CD4-positive, CD25-positive, alpha-beta regulatory T cell (primary cell): ENCODE results near the gene TEK. TPM values are rescaled to one million over a fixed set of nuclear protein-coding genes. Genes with fewer than 3 reads are reported as not detected.

ENCODE experiments used
- ATAC-seq, 2 donors: fragments of 150-1000 bp; cut with Tn5 transposase; one replicate each; pipeline ENCODE4 v1.10.0; 2021; ENCODE audit warnings: low read depth in 2 of 2, moderate number of reproducible peaks in 2 of 2, moderate library complexity in 1 of 2
- DNase-seq, 3 donors: peaks; one replicate each; pipeline versions ENCODE4 v3.0.0 to v3.0.0-alpha.2; 2012 to 2022; ENCODE audit warnings: mixed read lengths in 1 of 3
- H3K27ac ChIP-seq: one replicate; pipeline ENCODE4 v1.7.0; 2013; ENCODE audit warnings: mild to moderate bottlenecking, low read length; ENCODE audit not compliant: insufficient read depth, poor library complexity, severe bottlenecking
- H3K27me3 ChIP-seq: one replicate; pipeline ENCODE4 v1.7.0; 2013; ENCODE audit warnings: low read length; ENCODE audit not compliant: control insufficient read depth, insufficient read depth
- H3K36me3 ChIP-seq: one replicate; pipeline ENCODE4 v1.7.0; 2013; ENCODE audit warnings: mild to moderate bottlenecking, low read length, moderate library complexity; ENCODE audit not compliant: control insufficient read depth, insufficient read depth
- H3K4me1 ChIP-seq: 2 replicates; pipeline ENCODE4 v1.7.0; 2013; ENCODE audit warnings: mild to moderate bottlenecking, low read length; ENCODE audit not compliant: insufficient read depth, control insufficient read depth, poor library complexity, severe bottlenecking
- H3K4me3 ChIP-seq: one replicate; pipeline ENCODE4 v1.7.0; 2013; ENCODE audit warnings: low read depth, mild to moderate bottlenecking, low read length, moderate library complexity
- H3K9me3 ChIP-seq, 2 experiments: 1 replicate in 1 of 2; 2 replicates in 1 of 2; pipeline ENCODE4 v1.7.0; 2013; ENCODE audit warnings: low read length in 2 of 2, mild to moderate bottlenecking in 1 of 2, moderate library complexity in 1 of 2; ENCODE audit not compliant: control insufficient read depth in 2 of 2
- H3K27ac Mint-ChIP-seq, 3 donors: one replicate each; pipeline ENCODE4 v1.8.0; 2020 to 2022; ENCODE audit warnings: mild to moderate bottlenecking in 3 of 3, mixed read lengths in 3 of 3, moderate library complexity in 2 of 3
- H3K27me3 Mint-ChIP-seq: one replicate; pipeline ENCODE4 v1.8.0; 2022; ENCODE audit warnings: mild to moderate bottlenecking, mixed read lengths
- H3K36me3 Mint-ChIP-seq: one replicate; pipeline ENCODE4 v1.8.0; 2020; ENCODE audit warnings: mixed read lengths
- H3K4me1 Mint-ChIP-seq, 4 donors: one replicate each; pipeline ENCODE4 v1.8.0; 2020 to 2022; ENCODE audit warnings: mixed read lengths in 4 of 4, mild to moderate bottlenecking in 1 of 4
- H3K4me3 Mint-ChIP-seq, 4 donors: one replicate each; pipeline ENCODE4 v1.8.0; 2020 to 2022; ENCODE audit warnings: mild to moderate bottlenecking in 4 of 4, mixed read lengths in 4 of 4, moderate library complexity in 3 of 4
- H3K9me3 Mint-ChIP-seq, 7 donors: one replicate each; pipeline ENCODE4 v1.8.0; 2020 to 2022; ENCODE audit warnings: mixed read lengths in 7 of 7, mild to moderate bottlenecking in 3 of 7, moderate library complexity in 2 of 7
- polyA plus RNA-seq, 4 donors: library from polyadenylated mRNA; unstranded; fragments of 300-500 nt; fragmentation: Illumina TruSeq; gene quantifications; one replicate each; pipeline ENCODE4 v1.2.3, GENCODE V29; 2021
- total RNA-seq: library from RNA; stranded (reverse); gene quantifications from one replicate; pipeline ENCODE4 v1.2.3, GENCODE V29; 2022

TEK gene
- total RNA-seq = not detected
- not detected for polyA plus RNA-seq

- Mint-ChIP-seq H3K4me1 (no peaks in the 10 kb centered on the region), H3K27ac (peak within 1 kb of the TSS in 1 of 3 donors; percentile 38), H3K27me3 (no peaks in the 10 kb centered on the region), H3K4me3 (no peak within 1 kb of the TSS), H3K36me3 (no peaks in the 10 kb centered on the region), H3K9me3 (peaks cover 0 to 4% (median 1%) of the 10 kb centered on the region in 7 donors)
- H3K36me3 ChIP-seq = no peaks in the 10 kb centered on the region
- no peaks in the 10 kb centered on the region for H3K4me1 ChIP-seq
- H3K27ac ChIP-seq = no peak within 1 kb of the TSS
- no peak within 1 kb of the TSS for H3K4me3 ChIP-seq
- ATAC-seq (no peak), DNase-seq (no peak)
- H3K27me3 ChIP-seq = no peaks in the 10 kb centered on the region
- H3K9me3 ChIP-seq = no peaks in the 10 kb centered on the region
These were observed at the start of gene TEK for GRCh38 chr9:27108981-27109541. TEK (plus strand) TSS chr9:27109225; CDS start chr9:27109591, 366 bp downstream.

- H3K36me3 Mint-ChIP-seq = peaks cover 17% of the 10 kb centered on the region
- no peak overlapping the region for H3K27ac ChIP-seq
These were observed 49.6 kb upstream of the TEK start for GRCh38 chr9:27059412-27059811.

GRCh38 chr9:27059907-27060306 is 49.1 kb upstream of the TEK start:
- Histone ChIP-seq H3K4me3 (no peak overlapping the region), H3K27ac (no peak overlapping the region), H3K36me3 (peaks cover 9% of the 10 kb centered on the region), H3K4me1 (no peaks in the 10 kb centered on the region), H3K27me3 (no peaks in the 10 kb centered on the region), H3K9me3 (no peaks in the 10 kb centered on the region)
- no peaks in the 10 kb centered on the region for H3K4me1 Mint-ChIP-seq
- ATAC-seq = no peak
- H3K9me3 Mint-ChIP-seq = no peaks in the 10 kb centered on the region
- peaks cover 17% of the 10 kb centered on the region for H3K36me3 Mint-ChIP-seq
- DNase-seq = no peak
- H3K27me3 Mint-ChIP-seq = no peaks in the 10 kb centered on the region
- no peak overlapping the region for H3K4me3 Mint-ChIP-seq
- H3K27ac Mint-ChIP-seq = no peak overlapping the region

More at GRCh38 chr9:27059412-27059811, 49.6 kb upstream of the TEK start:
- Mint-ChIP-seq H3K4me1 (no peaks in the 10 kb centered on the region), H3K27me3 (no peaks in the 10 kb centered on the region), H3K9me3 (no peaks in the 10 kb centered on the region), H3K27ac (no peak overlapping the region), H3K4me3 (no peak overlapping the region)
- Histone ChIP-seq H3K27me3 (no peaks in the 10 kb centered on the region), H3K4me1 (no peaks in the 10 kb centered on the region), H3K36me3 (peaks cover 9% of the 10 kb centered on the region), H3K9me3 (no peaks in the 10 kb centered on the region), H3K4me3 (no peak overlapping the region)
- ATAC-seq (no peak), DNase-seq (no peak)

- Histone ChIP-seq H3K27ac (no peak overlapping the region), H3K9me3 (no peaks in the 10 kb centered on the region), H3K4me1 (no peaks in the 10 kb centered on the region), H3K4me3 (no peak overlapping the region), H3K36me3 (no peaks in the 10 kb centered on the region), H3K27me3 (no peaks in the 10 kb centered on the region)
- Mint-ChIP-seq H3K27ac (no peak overlapping the region), H3K36me3 (no peaks in the 10 kb centered on the region), H3K4me3 (no peak overlapping the region), H3K4me1 (no peaks in the 10 kb centered on the region), H3K27me3 (no peaks in the 10 kb centered on the region), H3K9me3 (no peaks in the 10 kb centered on the region)
- DNase-seq (no peak), ATAC-seq (no peak)
These were observed 43.7 kb upstream of the TEK start for GRCh38 chr9:27065288-27065687.

- no peak overlapping the region for H3K4me3 Mint-ChIP-seq
- Histone ChIP-seq H3K4me3 (no peak overlapping the region), H3K36me3 (no peaks in the 10 kb centered on the region), H3K27me3 (no peaks in the 10 kb centered on the region), H3K4me1 (no peaks in the 10 kb centered on the region), H3K9me3 (no peaks in the 10 kb centered on the region), H3K27ac (no peak overlapping the region)
- peaks cover 14% of the 10 kb centered on the region for H3K36me3 Mint-ChIP-seq
- peaks cover 0 to 2% (median 0%) of the 10 kb centered on the region in 7 donors for H3K9me3 Mint-ChIP-seq
- H3K27me3 Mint-ChIP-seq = no peaks in the 10 kb centered on the region
- H3K4me1 Mint-ChIP-seq = no peaks in the 10 kb centered on the region
- DNase-seq (no peak), ATAC-seq (no peak)
- H3K27ac Mint-ChIP-seq = no peak overlapping the region
These were observed 34.9 kb upstream of the TEK start for GRCh38 chr9:27073841-27074728.

- Mint-ChIP-seq H3K27ac (no peak overlapping the region), H3K27me3 (no peaks in the 10 kb centered on the region), H3K4me1 (no peaks in the 10 kb centered on the region), H3K9me3 (no peaks in the 10 kb centered on the region), H3K4me3 (no peak overlapping the region), H3K36me3 (peaks cover 14% of the 10 kb centered on the region)
- no peaks in the 10 kb centered on the region for H3K4me1 ChIP-seq
- no peak overlapping the region for H3K27ac ChIP-seq
- ATAC-seq (no peak), DNase-seq (no peak)
- no peaks in the 10 kb centered on the region for H3K9me3 ChIP-seq
- no peaks in the 10 kb centered on the region for H3K36me3 ChIP-seq
- no peak overlapping the region for H3K4me3 ChIP-seq
- no peaks in the 10 kb centered on the region for H3K27me3 ChIP-seq
These were observed 30.3 kb upstream of the TEK start for GRCh38 chr9:27078685-27079084.

- Mint-ChIP-seq H3K9me3 (no peaks in the 10 kb centered on the region), H3K27me3 (no peaks in the 10 kb centered on the region)
These were observed 23.6 kb upstream of the TEK start for GRCh38 chr9:27085456-27085855.

More at GRCh38 chr9:27085456-27085855, 23.6 kb upstream of the TEK start:
- Mint-ChIP-seq H3K36me3 (no peaks in the 10 kb centered on the region), H3K4me3 (no peak overlapping the region), H3K4me1 (no peaks in the 10 kb centered on the region), H3K27ac (no peak overlapping the region)
- no peaks in the 10 kb centered on the region for H3K36me3 ChIP-seq
- DNase-seq = no peak
- ATAC-seq = no peak
- no peak overlapping the region for H3K4me3 ChIP-seq
- H3K27me3 ChIP-seq = no peaks in the 10 kb centered on the region
- no peak overlapping the region for H3K27ac ChIP-seq
- no peaks in the 10 kb centered on the region for H3K4me1 ChIP-seq
- no peaks in the 10 kb centered on the region for H3K9me3 ChIP-seq
